PC-9 (cell line): ENCODE data around the gene ANXA9. TPM values are rescaled to one million over a fixed set of nuclear protein-coding genes. Genes with fewer than 3 reads are reported as not detected.

Experiments
- BruUV-seq: library from RNA; stranded (reverse); fragments of 400-500 nt; replicated peaks from 2 replicates; lab custom pipeline; 2021; lab: Mats Ljungman, UMichigan
- CTCF ChIA-PET: fragments of 300-600 bp; sonication (Branson Sonifier 250); formaldehyde crosslinking; loops from one replicate; lab custom pipeline; 2022; ENCODE audit warnings: antibody characterized with exemption; lab: Charles Lee
- POLR2A ChIA-PET: fragments of 300-600 bp; sonication (Branson Sonifier 250); formaldehyde crosslinking; loops from one replicate; lab custom pipeline; 2022; ENCODE audit warnings: antibody characterized with exemption; ENCODE audit not compliant: unreplicated experiment; lab: Charles Lee
- DNase-seq, 2 experiments: peaks; one replicate each; pipeline versions ENCODE4 v3.0.0 to v3.0.0-alpha.2; 2015 to 2022; ENCODE audit warnings: mixed read lengths in 1 of 2
- H2AFZ ChIP-seq: fragments of 200-600 bp; sonication (generic); 2 replicates; pipeline ENCODE4 v1.8.1; 2017; ENCODE audit warnings: antibody characterized with exemption
- H3F3A ChIP-seq: fragments of 200-600 bp; sonication (generic); 2 replicates; pipeline ENCODE4 v1.8.1; 2017; ENCODE audit warnings: antibody characterized with exemption, mild to moderate bottlenecking, low read depth; ENCODE audit not compliant: insufficient read depth
- H3K27ac ChIP-seq: fragments of 200-600 bp; sonication (generic); 2 replicates; pipeline ENCODE4 v1.6.1; 2016; ENCODE audit warnings: mixed run types
- H3K27me3 ChIP-seq: fragments of 200-600 bp; sonication (generic); 2 replicates; pipeline ENCODE4 v1.6.1; 2016; ENCODE audit warnings: low read depth, mixed run types; ENCODE audit not compliant: insufficient read depth
- H3K36me3 ChIP-seq: fragments of 200-600 bp; sonication (generic); 2 replicates; pipeline ENCODE4 v1.6.1; 2016; ENCODE audit warnings: low read depth, mixed run types
- H3K4me1 ChIP-seq: fragments of 200-600 bp; sonication (generic); replicated peaks from 2 replicates; pipeline ENCODE4 v1.6.1; 2016; ENCODE audit warnings: mixed run types; ENCODE audit not compliant: insufficient read depth
- H3K4me2 ChIP-seq: fragments of 200-600 bp; sonication (generic); 2 replicates; pipeline ENCODE4 v1.6.1; 2017; ENCODE audit warnings: mixed run types
- H3K4me3 ChIP-seq: fragments of 200-600 bp; sonication (generic); 2 replicates; pipeline ENCODE4 v1.6.1; 2016; ENCODE audit warnings: mixed run types
- H3K79me2 ChIP-seq: fragments of 200-600 bp; sonication (generic); 2 replicates; pipeline ENCODE4 v1.6.1; 2017; ENCODE audit warnings: low read depth, mixed run types
- H3K9me2 ChIP-seq: fragments of 200-600 bp; sonication (generic); 2 replicates; pipeline ENCODE4 v1.8.1; 2017; ENCODE audit warnings: mild to moderate bottlenecking; ENCODE audit not compliant: insufficient read depth
- H3K9me3 ChIP-seq: fragments of 200-600 bp; sonication (generic); 2 replicates; pipeline ENCODE4 v1.8.1; 2016; ENCODE audit warnings: low read depth; ENCODE audit not compliant: insufficient read depth
- H4K20me1 ChIP-seq: fragments of 200-600 bp; sonication (generic); 2 replicates; pipeline ENCODE4 v1.8.1; 2017; ENCODE audit not compliant: insufficient read depth
- EZH2 ChIP-seq: fragments of 200-600 bp; sonication (generic); IDR thresholded peaks from 2 replicates; pipeline ENCODE4 v1.8.0; 2017; ENCODE audit warnings: antibody characterized with exemption, low read depth
- intact Hi-C: fragments of 100-400 bp; cut with micrococcal nuclease; formaldehyde crosslinking; loops from one replicate; pipeline ENCODE4 v1.10.0; 2022; ENCODE audit not compliant: unreplicated experiment
- total RNA-seq: library from RNA; stranded (reverse); gene quantifications from 2 replicates; pipeline ENCODE4 v1.2.3, GENCODE V29; 2021
- TF ChIP-seq, protein P1 (sequence below): fragments of 200-600 bp; sonication (generic); conservative IDR thresholded peaks from 2 replicates; pipeline ENCODE4 v1.6.1; 2017; ENCODE audit warnings: mixed run types, antibody characterized with exemption, mild to moderate bottlenecking, moderate library complexity

Gene ANXA9
- total RNA-seq, 1 experiment from 2014 or later = 10.6 TPM

DNA sequence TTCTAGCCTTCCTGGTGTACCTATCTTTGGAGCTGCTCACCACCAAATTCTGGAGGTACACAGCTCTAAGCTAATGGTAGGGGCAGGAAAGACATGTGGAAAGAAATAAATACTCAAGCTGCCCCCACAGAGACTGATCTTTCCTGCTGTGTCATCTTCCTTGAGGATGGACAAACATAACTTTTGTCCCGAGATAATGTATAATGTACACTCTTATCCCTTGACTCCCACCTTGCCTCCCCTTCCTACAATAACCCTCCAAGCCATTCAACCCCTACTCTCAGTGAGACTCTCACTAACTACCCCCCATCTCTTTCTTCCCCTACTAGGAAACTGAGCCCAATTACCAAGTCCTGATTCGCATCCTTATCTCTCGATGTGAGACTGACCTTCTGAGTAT is 12.2 kb downstream of the ANXA9 start:
- Histone ChIP-seq H3K9me3 (no peaks in the 10 kb centered on the region), H3K27ac (no peak overlapping the region), H4K20me1 (no peaks in the 10 kb centered on the region), H3K4me3 (no peak overlapping the region), H3F3A (peaks cover 9% of the 10 kb centered on the region; the same call in 1 of the 2 replicates), H3K27me3 (no peaks in the 10 kb centered on the region), H3K4me2 (no peak overlapping the region), H3K4me1 (0 out of 2 replicates have a peak, but pooled peaks cover 5% of the 10 kb centered on the region), H2AFZ (no peak overlapping the region), H3K9me2 (no peaks in the 10 kb centered on the region), H3K79me2 (no peaks in the 10 kb centered on the region), H3K36me3 (no peaks in the 10 kb centered on the region)
- ChIA-PET CTCF (no interaction called here), POLR2A (interaction anchor here (0.7 kb wide), 1 partner anchor 18 kb away, joined by 6 read pairs; no protein-coding TSS in a partner anchor)
- intact Hi-C loops = loop anchor here (10.0 kb wide), 1 partner anchor 179 kb away; no protein-coding TSS in a partner anchor
- DNase-seq = no peak
- BruUV-seq = no TSS peak
- TF ChIP-seq, protein P1, sequence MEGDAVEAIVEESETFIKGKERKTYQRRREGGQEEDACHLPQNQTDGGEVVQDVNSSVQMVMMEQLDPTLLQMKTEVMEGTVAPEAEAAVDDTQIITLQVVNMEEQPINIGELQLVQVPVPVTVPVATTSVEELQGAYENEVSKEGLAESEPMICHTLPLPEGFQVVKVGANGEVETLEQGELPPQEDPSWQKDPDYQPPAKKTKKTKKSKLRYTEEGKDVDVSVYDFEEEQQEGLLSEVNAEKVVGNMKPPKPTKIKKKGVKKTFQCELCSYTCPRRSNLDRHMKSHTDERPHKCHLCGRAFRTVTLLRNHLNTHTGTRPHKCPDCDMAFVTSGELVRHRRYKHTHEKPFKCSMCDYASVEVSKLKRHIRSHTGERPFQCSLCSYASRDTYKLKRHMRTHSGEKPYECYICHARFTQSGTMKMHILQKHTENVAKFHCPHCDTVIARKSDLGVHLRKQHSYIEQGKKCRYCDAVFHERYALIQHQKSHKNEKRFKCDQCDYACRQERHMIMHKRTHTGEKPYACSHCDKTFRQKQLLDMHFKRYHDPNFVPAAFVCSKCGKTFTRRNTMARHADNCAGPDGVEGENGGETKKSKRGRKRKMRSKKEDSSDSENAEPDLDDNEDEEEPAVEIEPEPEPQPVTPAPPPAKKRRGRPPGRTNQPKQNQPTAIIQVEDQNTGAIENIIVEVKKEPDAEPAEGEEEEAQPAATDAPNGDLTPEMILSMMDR = no peak
- no peak for TF ChIP-seq EZH2

DNA sequence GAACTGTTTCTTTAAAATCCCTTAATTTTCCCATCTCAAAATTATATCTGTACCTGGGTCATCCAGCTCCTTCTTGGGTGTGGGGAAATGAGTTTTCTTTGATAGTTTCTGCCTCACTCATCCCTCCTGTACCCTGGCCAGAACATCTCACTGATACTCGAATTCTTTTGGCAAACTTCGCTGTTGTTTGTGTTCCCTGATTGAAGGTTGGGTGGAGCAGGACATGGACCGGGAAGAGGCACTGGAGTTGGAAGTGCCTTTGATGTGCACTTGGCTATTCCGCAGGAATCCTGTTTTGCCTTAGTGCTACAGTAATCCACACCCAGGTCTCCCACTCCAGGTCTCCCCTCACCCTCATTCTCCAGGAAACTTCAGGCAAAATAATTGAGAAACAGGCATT is 13.4 kb downstream of the ANXA9 start:
- no peaks in the 10 kb centered on the region for H3K9me2 ChIP-seq
- H3K4me2 ChIP-seq = no peak overlapping the region
- no peak for DNase-seq
- ChIA-PET CTCF (interaction anchor here (0.7 to 1.8 kb wide), 5 partner anchors 13 to 63 kb away, joined by 3 to 15 read pairs (median 3); partner anchors contain the start of gene ANXA9), POLR2A (interaction anchor here (0.6 kb wide), 2 partner anchors 160 to 709 kb away, joined by 3 to 6 read pairs; no protein-coding TSS in a partner anchor)
- BruUV-seq = no TSS peak
- H3K4me1 ChIP-seq = 0 out of 2 replicates have a peak, but pooled peaks cover 5% of the 10 kb centered on the region
- H3K36me3 ChIP-seq = no peaks in the 10 kb centered on the region
- H3K79me2 ChIP-seq = no peaks in the 10 kb centered on the region
- no peak overlapping the region for H3K4me3 ChIP-seq
- intact Hi-C loops = loop anchor here (1.0 to 10.0 kb wide), 3 partner anchors 16 to 433 kb away; no protein-coding TSS in a partner anchor
- peaks cover 9% of the 10 kb centered on the region; the same call in 1 of the 2 replicates for H3F3A ChIP-seq
- H2AFZ ChIP-seq = no peak overlapping the region
- H3K27me3 ChIP-seq = no peaks in the 10 kb centered on the region
- TF ChIP-seq EZH2 = no peak
- TF ChIP-seq, protein P1 = no peak
- no peak overlapping the region for H3K27ac ChIP-seq
- no peaks in the 10 kb centered on the region for H3K9me3 ChIP-seq
- no peaks in the 10 kb centered on the region for H4K20me1 ChIP-seq

- peak in 1 of 2 experiments; percentile 43 for DNase-seq
- intact Hi-C loops = loop anchor here (1.0 to 10.0 kb wide), 3 partner anchors 17 to 434 kb away; no protein-coding TSS in a partner anchor
- H3K4me2 ChIP-seq = peak overlapping the region; percentile 17; the same call in 1 of the 2 replicates
- H3K79me2 ChIP-seq = no peaks in the 10 kb centered on the region
- POLR2A ChIA-PET = interaction anchor here (0.6 to 0.7 kb wide), 2 partner anchors 417 to 710 kb away, joined by 3 to 10 read pairs; partner anchors contain the start of gene MCL1
- H3K9me2 ChIP-seq = no peaks in the 10 kb centered on the region
- H3F3A ChIP-seq = peaks cover 9% of the 10 kb centered on the region; the same call in 1 of the 2 replicates
- no peak overlapping the region for H2AFZ ChIP-seq
- BruUV-seq = no TSS peak
- H4K20me1 ChIP-seq = no peaks in the 10 kb centered on the region
- CTCF ChIA-PET = interaction anchor here (0.6 to 1.8 kb wide), 5 partner anchors 14 to 63 kb away, joined by 3 to 15 read pairs (median 5); partner anchors contain the start of gene ANXA9
- H3K27ac ChIP-seq = no peak overlapping the region
- H3K4me1 ChIP-seq = 0 out of 2 replicates have a peak, but pooled peaks cover 5% of the 10 kb centered on the region
- H3K36me3 ChIP-seq = no peaks in the 10 kb centered on the region
- no peak overlapping the region for H3K4me3 ChIP-seq
- no peaks in the 10 kb centered on the region for H3K9me3 ChIP-seq
- no peaks in the 10 kb centered on the region for H3K27me3 ChIP-seq
- TF ChIP-seq, protein P1 = peak; percentile 97
- TF ChIP-seq EZH2 = no peak
Measured at GRCh38 chr1:150995896-150996295, 13.8 kb downstream of the ANXA9 start.
